CD8-positive, alpha-beta memory T cell (primary cell): Measurements from ENCODE around the gene ATXN7L3. TPM values are rescaled to one million over a fixed set of nuclear protein-coding genes. Genes with fewer than 3 reads are reported as not detected.
"Not testable (repeated sequence)": the region's sequence is repeated elsewhere in the genome, so short reads cannot be mapped to it uniquely, and the experiment has no call there.

Source experiments
- CTCF ChIA-PET: fragments of 350-600 bp; sonication (Branson Sonifier 250); formaldehyde crosslinking; loops from one replicate; lab custom pipeline; 2021; ENCODE audit warnings: antibody characterized with exemption; lab: Charles Lee
- POLR2A ChIA-PET: fragments of 350-600 bp; sonication (Branson Sonifier 250); formaldehyde crosslinking; loops from one replicate; lab custom pipeline; 2021; ENCODE audit warnings: antibody characterized with exemption; lab: Charles Lee
- DNase-seq, 5 donors: peaks; one replicate each; pipeline versions ENCODE4 v3.0.0 to v3.0.0-alpha.2; 2020 to 2022; ENCODE audit warnings: mixed read lengths in 1 of 5
- H3K27ac ChIP-seq: one replicate; pipeline ENCODE4 v1.7.0; 2013; ENCODE audit warnings: low read depth, mild to moderate bottlenecking, low read length, moderate library complexity
- H3K27me3 ChIP-seq: 2 replicates; pipeline ENCODE4 v1.7.0; 2013; ENCODE audit warnings: low read length, mild to moderate bottlenecking; ENCODE audit not compliant: insufficient read depth, poor library complexity, severe bottlenecking
- H3K36me3 ChIP-seq: 2 replicates; pipeline ENCODE4 v1.7.0; 2013; ENCODE audit warnings: mild to moderate bottlenecking, low read length, moderate library complexity; ENCODE audit not compliant: insufficient read depth
- H3K4me1 ChIP-seq: 2 replicates; pipeline ENCODE4 v1.7.0; 2013; ENCODE audit warnings: mild to moderate bottlenecking, low read length, moderate library complexity; ENCODE audit not compliant: insufficient read depth
- H3K4me3 ChIP-seq: 2 replicates; pipeline ENCODE4 v1.7.0; 2013; ENCODE audit warnings: mild to moderate bottlenecking, low read length
- H3K9me3 ChIP-seq: 2 replicates; pipeline ENCODE4 v1.7.0; 2013; ENCODE audit warnings: mild to moderate bottlenecking, low read length
- H3K27ac Mint-ChIP-seq, 8 donors: one replicate each; pipeline ENCODE4 v1.8.0; 2020 to 2021; ENCODE audit warnings: mixed read lengths in 8 of 8, mild to moderate bottlenecking in 6 of 8, inconsistent platforms in 3 of 8, moderate library complexity in 3 of 8
- H3K27me3 Mint-ChIP-seq, 2 donors: one replicate each; pipeline ENCODE4 v1.8.0; 2020 to 2021; ENCODE audit warnings: mixed read lengths in 2 of 2, mild to moderate bottlenecking in 1 of 2, moderate library complexity in 1 of 2
- H3K36me3 Mint-ChIP-seq, 3 donors: one replicate each; pipeline ENCODE4 v1.8.0; 2020 to 2021; ENCODE audit warnings: mixed read lengths in 3 of 3, inconsistent platforms in 1 of 3, mild to moderate bottlenecking in 1 of 3
- H3K4me1 Mint-ChIP-seq, 3 donors: one replicate each; pipeline ENCODE4 v1.8.0; 2020 to 2021; ENCODE audit warnings: mixed read lengths in 3 of 3, inconsistent platforms in 1 of 3, mild to moderate bottlenecking in 1 of 3
- H3K4me3 Mint-ChIP-seq, 7 donors: one replicate each; pipeline ENCODE4 v1.8.0; 2020 to 2021; ENCODE audit warnings: mixed read lengths in 7 of 7, mild to moderate bottlenecking in 6 of 7, moderate library complexity in 4 of 7, inconsistent platforms in 2 of 7
- H3K9me3 Mint-ChIP-seq, 5 donors: one replicate each; pipeline ENCODE4 v1.8.0; 2020 to 2022; ENCODE audit warnings: mixed read lengths in 5 of 5, mild to moderate bottlenecking in 3 of 5, moderate library complexity in 2 of 5, inconsistent platforms in 1 of 5
- polyA plus RNA-seq: library from polyadenylated mRNA; unstranded; fragments of 300-500 nt; fragmentation: Illumina TruSeq; gene quantifications from one replicate; pipeline ENCODE4 v1.2.3, GENCODE V29; 2021
- total RNA-seq, 2 experiments: library from RNA; stranded (reverse); gene quantifications; one replicate each; pipeline ENCODE4 v1.2.3, GENCODE V29; 2021

The ATXN7L3 gene, protein sequence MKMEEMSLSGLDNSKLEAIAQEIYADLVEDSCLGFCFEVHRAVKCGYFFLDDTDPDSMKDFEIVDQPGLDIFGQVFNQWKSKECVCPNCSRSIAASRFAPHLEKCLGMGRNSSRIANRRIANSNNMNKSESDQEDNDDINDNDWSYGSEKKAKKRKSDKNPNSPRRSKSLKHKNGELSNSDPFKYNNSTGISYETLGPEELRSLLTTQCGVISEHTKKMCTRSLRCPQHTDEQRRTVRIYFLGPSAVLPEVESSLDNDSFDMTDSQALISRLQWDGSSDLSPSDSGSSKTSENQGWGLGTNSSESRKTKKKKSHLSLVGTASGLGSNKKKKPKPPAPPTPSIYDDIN
- total RNA-seq, result 100 to 1,000 TPM in 1 of 2 experiments, 10 to 100 TPM in 1; 96.6 to 111 TPM
- polyA plus RNA-seq, result 15.4 TPM

DNA sequence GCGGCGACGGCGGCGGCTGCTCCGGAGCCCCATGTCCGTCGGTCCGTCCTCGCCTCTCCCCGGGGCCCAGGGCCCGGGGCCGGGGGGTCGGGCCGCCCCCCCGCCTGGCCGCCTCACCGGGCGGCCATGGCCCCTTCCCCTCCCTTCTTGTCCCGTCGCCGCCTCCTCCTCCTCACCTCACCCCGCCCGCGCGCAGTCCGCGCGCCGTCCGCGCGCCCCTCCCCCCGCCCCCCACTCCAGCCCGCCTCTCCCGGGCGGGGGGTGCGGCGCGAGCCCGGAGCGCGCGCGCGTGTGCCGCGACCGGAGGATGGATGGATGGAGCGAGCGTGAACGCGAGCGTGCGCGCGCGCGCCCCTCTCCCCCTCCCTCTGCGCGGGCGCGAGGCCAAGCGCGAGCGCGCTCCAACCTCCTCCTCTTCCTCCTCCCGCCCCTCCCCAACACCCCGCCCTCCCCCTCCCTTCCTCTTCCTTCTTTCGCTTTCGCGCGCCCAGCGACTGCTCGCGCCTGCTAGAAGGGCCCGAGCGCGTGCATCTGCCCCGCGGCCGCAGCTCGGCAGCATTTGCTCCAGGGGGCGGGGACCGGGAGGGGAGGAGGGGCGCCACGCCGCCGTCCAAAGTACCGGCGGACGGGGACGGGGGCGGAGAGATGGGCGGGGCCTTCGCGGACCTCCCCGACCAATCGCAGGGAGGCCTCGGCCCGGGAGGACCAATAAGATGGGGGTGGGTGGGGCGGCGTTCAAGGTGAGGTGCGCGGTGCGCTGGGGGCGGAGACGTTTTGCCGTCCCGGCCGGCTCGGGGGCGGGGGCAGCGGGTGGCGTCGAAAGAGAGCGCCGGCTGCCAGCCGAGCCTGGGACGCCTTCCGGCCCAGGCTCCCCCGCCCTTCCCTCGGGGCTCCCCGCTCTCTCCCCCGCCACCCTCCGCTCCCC is at the start of gene ATXN7L3:
Gene ATXN7L3 (minus strand): TSS at position 332 of the 925 bp plus-strand sequence. CDS start 1,814 bp downstream, outside the sequence.
- ChIA-PET CTCF (interaction anchor here (3.0 kb wide), 1 partner anchor 10 kb away, joined by 28 read pairs; no protein-coding TSS in a partner anchor), POLR2A (interaction anchor here (0.7 to 5.4 kb wide), 8 partner anchors 10 to 1925 kb away, joined by 3 to 54 read pairs (median 4); partner anchors contain the start of genes HDAC5, TMUB2 and UBTF)
- peak; percentile 96 to 100 (median 99) for DNase-seq
- Histone ChIP-seq H3K36me3 (peaks cover 20% of the 10 kb centered on the region), H3K27ac (peak within 1 kb of the TSS; percentile 76), H3K9me3 (no peaks in the 10 kb centered on the region), H3K27me3 (no peaks in the 10 kb centered on the region), H3K4me3 (peak within 1 kb of the TSS; percentile 84), H3K4me1 (peaks cover 30% of the 10 kb centered on the region)
- Mint-ChIP-seq H3K36me3 (peaks cover 0 to 36% (median 5%) of the 10 kb centered on the region in 3 donors), H3K4me3 (peak within 1 kb of the TSS; percentile 87 to 96 (median 91)), H3K4me1 (peaks cover 38 to 51% (median 41%) of the 10 kb centered on the region in 3 donors), H3K27ac (peak within 1 kb of the TSS; percentile 86 to 98 (median 94)), H3K9me3 (no peaks in the 10 kb centered on the region), H3K27me3 (peaks cover 0 to 1% of the 10 kb centered on the region in 2 donors)

DNA sequence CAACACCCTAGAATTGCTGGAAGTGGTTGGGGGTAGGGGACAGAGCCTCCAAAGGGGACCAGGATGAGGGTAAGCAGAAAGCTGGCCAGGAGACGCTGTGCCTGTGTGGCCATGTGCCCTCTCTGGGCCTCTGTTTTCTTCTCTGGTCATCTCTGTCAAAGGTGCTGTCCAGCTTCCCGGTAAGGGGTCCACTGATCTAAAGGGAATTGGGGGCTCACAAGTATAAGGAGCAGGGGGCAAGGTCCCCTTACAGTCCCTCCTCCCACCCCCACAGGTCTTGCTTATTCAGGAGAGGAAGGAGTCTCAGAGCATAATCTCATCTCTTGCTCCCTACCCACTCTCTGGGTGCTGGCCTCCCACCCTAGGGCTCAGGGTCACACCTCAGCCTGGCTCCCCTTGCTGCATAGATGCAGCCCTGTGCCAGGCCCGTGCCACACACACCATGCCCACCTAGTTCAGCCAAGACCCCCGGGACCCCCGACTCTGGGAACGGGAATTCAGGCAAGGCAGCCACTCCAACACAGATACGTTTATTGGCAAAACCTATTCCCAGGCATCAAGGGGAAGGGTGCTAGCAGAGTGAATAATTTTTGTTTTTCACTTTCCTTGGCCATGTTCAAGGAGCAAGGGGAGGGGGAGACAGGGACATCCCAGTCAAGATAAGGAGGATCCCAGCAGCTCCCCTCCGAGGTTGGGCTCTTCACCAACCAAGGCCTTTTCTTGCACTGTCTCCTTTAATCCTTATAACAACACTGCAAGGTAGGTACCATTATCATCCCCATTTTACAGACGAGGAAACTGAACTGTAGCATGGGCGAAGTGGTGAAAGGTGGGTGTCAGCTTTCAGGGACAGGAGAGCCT is 48.4 kb upstream of the ATXN7L3 start:
- H3K36me3 ChIP-seq, result no peaks in the 10 kb centered on the region
- no peaks in the 10 kb centered on the region for H3K9me3 ChIP-seq
- CTCF ChIA-PET, result interaction anchor here (1.0 to 2.5 kb wide), 5 partner anchors 26 to 44 kb away, joined by 4 to 8 read pairs (median 5); partner anchors contain the start of gene UBTF
- H3K4me1 ChIP-seq, result peaks cover 45% of the 10 kb centered on the region
- no peak overlapping the region for H3K4me3 ChIP-seq
- peak overlapping the region in 1 of 7 donors; percentile 59 for H3K4me3 Mint-ChIP-seq
- no peak overlapping the region for H3K27ac ChIP-seq
- no peaks in the 10 kb centered on the region for H3K27me3 ChIP-seq
- POLR2A ChIA-PET, result interaction anchor here (1.0 kb wide), 1 partner anchor 28 kb away, joined by 3 read pairs; no protein-coding TSS in a partner anchor
- H3K27ac Mint-ChIP-seq, result peak overlapping the region in 4 of 8 donors; percentile 12 to 84 (median 70)
- no peak for DNase-seq
- no peaks in the 10 kb centered on the region for H3K9me3 Mint-ChIP-seq
- no peaks in the 10 kb centered on the region for H3K27me3 Mint-ChIP-seq
- H3K36me3 Mint-ChIP-seq, result no peaks in the 10 kb centered on the region
- H3K4me1 Mint-ChIP-seq, result peaks cover 38 to 50% (median 41%) of the 10 kb centered on the region in 3 donors

DNA sequence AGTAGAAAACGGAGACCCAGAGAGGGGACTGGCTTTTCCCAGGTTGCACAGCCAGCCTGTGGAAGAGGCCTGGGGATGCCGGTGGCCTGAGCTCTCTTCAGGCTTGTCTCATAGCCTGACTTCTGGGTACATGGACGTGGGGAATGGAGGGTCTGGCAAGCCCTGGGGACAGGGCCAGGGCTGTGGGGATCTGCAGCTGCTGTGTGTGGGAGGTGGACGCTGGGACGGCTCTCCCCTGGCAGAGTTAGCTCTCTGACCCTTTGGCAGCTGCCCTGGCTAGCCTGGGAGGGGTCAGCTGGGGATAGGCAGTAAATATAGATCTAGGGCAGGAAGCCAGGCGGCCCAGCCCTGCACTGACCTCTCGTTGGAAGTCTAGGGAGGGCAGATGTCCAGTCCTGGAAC is 47.8 kb upstream of the ATXN7L3 start:
- H3K9me3 ChIP-seq, result no peaks in the 10 kb centered on the region
- H3K27me3 ChIP-seq, result no peaks in the 10 kb centered on the region
- Mint-ChIP-seq H3K27ac (peak overlapping the region in 7 of 8 donors; percentile 26 to 87 (median 79)), H3K4me1 (peaks cover 38 to 52% (median 42%) of the 10 kb centered on the region in 3 donors), H3K9me3 (no peaks in the 10 kb centered on the region), H3K36me3 (no peaks in the 10 kb centered on the region), H3K27me3 (no peaks in the 10 kb centered on the region), H3K4me3 (no peak overlapping the region)
- DNase-seq, result no peak
- ChIA-PET CTCF (interaction anchor here (1.1 to 4.0 kb wide), 6 partner anchors 26 to 44 kb away, joined by 3 to 16 read pairs (median 6); partner anchors contain the start of gene UBTF), POLR2A (interaction anchor here (1.0 to 1.9 kb wide), 4 partner anchors 27 to 61 kb away, joined by 3 to 8 read pairs (median 3); partner anchors contain the start of genes TMUB2 and UBTF)
- H3K27ac ChIP-seq, result peak overlapping the region; percentile 16
- no peak overlapping the region for H3K4me3 ChIP-seq
- peaks cover 45% of the 10 kb centered on the region for H3K4me1 ChIP-seq
- no peaks in the 10 kb centered on the region for H3K36me3 ChIP-seq

DNA sequence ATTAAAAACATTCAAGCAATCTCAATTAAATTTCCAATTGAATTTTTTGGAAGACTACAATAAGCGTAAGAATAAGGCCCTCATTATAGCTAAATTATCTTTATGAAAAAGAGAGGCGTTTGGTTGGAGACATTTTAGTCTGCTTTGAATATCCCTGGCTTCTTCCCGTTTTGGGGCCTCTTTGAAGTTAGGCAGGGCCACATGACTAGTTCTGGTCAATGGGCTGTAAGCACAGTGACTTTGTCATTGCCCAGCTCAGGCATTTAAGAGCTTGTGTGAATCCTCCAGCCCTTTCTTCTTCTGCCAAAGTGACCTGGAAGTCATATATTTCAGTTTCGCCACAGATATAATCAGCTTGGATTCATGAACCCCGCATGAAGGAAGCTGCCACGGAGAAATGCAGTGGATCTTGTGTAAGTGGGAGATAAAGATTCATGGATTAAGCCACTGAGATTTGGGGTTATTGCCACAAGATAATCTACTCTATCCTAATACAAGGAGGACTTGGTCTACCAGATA is 41.5 kb upstream of the ATXN7L3 start:
- DNase-seq, result no peak
- Histone ChIP-seq H3K9me3 (no peaks in the 10 kb centered on the region), H3K4me3 (no peak overlapping the region), H3K36me3 (no peaks in the 10 kb centered on the region), H3K27me3 (no peaks in the 10 kb centered on the region), H3K4me1 (peaks cover 10% of the 10 kb centered on the region), H3K27ac (no peak overlapping the region)
- Mint-ChIP-seq H3K27ac (no peak overlapping the region), H3K4me3 (no peak overlapping the region), H3K4me1 (peaks cover 9 to 13% (median 11%) of the 10 kb centered on the region in 3 donors), H3K9me3 (no peaks in the 10 kb centered on the region), H3K27me3 (peaks cover 4% of the 10 kb centered on the region in 2 donors), H3K36me3 (no peaks in the 10 kb centered on the region)
- ChIA-PET CTCF (interaction anchor here (0.6 kb wide), 1 partner anchor 119 kb away, joined by 3 read pairs; no protein-coding TSS in a partner anchor), POLR2A (no interaction called here)

DNA sequence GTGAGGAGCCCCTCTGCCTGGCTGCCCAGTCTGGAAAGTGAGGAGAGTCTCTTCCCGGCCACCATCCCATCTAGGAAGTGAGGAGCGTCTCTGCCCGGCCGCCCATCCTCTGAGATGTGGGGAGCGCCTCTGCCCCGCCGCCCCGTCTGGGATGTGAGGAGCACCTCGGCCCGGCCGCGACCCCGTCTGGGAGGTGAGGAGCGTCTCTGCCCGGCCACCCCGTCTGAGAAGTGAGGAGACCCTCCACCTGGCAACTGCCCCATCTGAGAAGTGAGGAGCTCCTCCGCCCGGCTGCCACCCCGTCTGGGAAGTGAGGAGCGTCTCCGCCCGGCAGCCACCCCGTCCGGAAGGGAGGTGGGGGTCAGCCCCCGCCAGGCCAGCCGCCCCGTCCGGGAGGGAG is 38.2 kb upstream of the ATXN7L3 start:
- H3K4me3 ChIP-seq, H3K9me3 Mint-ChIP-seq, H3K4me3 Mint-ChIP-seq, H3K4me1 Mint-ChIP-seq, H3K36me3 Mint-ChIP-seq, H3K4me1 ChIP-seq, H3K27me3 ChIP-seq, H3K27ac Mint-ChIP-seq, H3K9me3 ChIP-seq, DNase-seq, H3K27ac ChIP-seq, H3K36me3 ChIP-seq, POLR2A ChIA-PET, CTCF ChIA-PET, H3K27me3 Mint-ChIP-seq: not testable (repeated sequence)

DNA sequence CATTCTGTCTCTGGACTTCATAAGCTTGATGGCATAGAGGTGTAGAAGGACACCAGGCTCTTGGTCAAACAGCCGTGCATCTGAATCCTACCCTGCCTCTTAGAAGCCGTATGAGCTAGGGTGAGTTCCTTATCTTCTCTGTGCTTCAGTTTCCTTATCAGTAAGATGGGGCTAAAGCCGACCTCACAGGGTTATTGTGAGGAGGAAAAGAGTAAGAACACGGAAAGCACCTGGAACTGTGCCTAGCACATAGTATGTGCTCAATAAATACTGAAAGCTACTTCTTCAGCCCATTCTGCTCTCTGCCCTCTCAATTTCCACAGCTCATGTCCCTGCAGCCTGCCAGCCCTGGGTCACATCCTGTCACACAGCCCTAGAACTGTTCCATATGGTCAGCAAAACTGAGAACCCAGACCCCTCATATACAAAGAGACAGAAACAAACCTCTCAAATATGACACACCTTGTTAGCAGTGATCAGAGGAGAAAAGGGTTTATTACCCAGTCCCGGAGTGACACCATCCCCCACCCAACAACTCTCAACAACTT is 36.8 kb upstream of the ATXN7L3 start:
- no peak for DNase-seq
- Mint-ChIP-seq H3K4me1 (peaks cover 6 to 7% (median 6%) of the 10 kb centered on the region in 3 donors), H3K36me3 (no peaks in the 10 kb centered on the region), H3K27me3 (peaks cover 7 to 14% of the 10 kb centered on the region in 2 donors), H3K9me3 (no peaks in the 10 kb centered on the region), H3K27ac (no peak overlapping the region), H3K4me3 (no peak overlapping the region)
- no peaks in the 10 kb centered on the region for H3K4me1 ChIP-seq
- H3K9me3 ChIP-seq, result no peaks in the 10 kb centered on the region
- ChIA-PET CTCF (no interaction called here), POLR2A (no interaction called here)
- H3K27ac ChIP-seq, result no peak overlapping the region
- no peak overlapping the region for H3K4me3 ChIP-seq
- H3K36me3 ChIP-seq, result no peaks in the 10 kb centered on the region
- H3K27me3 ChIP-seq, result no peaks in the 10 kb centered on the region

DNA sequence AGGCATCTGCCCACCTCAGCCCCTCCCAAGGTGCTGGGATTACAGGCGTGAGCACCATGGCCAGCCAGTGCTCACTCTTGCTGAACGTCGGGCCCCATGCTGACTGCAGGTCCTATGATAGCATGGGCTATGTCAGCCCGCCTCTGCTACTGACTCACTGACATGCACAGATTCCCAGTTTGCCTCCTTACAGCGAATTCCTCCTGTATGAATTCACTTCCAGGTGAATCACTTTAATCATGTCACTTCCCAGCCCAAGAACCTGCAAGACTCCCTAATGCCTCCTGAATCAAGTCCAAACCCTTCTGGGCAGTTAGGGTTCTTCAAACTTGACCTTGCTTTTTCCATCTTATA is 35.9 kb upstream of the ATXN7L3 start:
- peaks cover 7 to 14% of the 10 kb centered on the region in 2 donors for H3K27me3 Mint-ChIP-seq
- H3K4me1 Mint-ChIP-seq, result peaks cover 6 to 7% (median 6%) of the 10 kb centered on the region in 3 donors
- Histone ChIP-seq H3K27me3 (no peaks in the 10 kb centered on the region), H3K36me3 (no peaks in the 10 kb centered on the region), H3K4me1 (no peaks in the 10 kb centered on the region), H3K27ac (no peak overlapping the region), H3K4me3 (no peak overlapping the region), H3K9me3 (no peaks in the 10 kb centered on the region)
- no peak for DNase-seq
- H3K4me3 Mint-ChIP-seq, result no peak overlapping the region
- CTCF ChIA-PET, result no interaction called here
- no peaks in the 10 kb centered on the region for H3K36me3 Mint-ChIP-seq
- peak overlapping the region in 2 of 8 donors; percentile 43 to 61 for H3K27ac Mint-ChIP-seq
- no peaks in the 10 kb centered on the region for H3K9me3 Mint-ChIP-seq
- POLR2A ChIA-PET, result no interaction called here
